HepG2 (cell line): ENCODE measurements around the gene CCDC178. TPM values are rescaled to one million over a fixed set of nuclear protein-coding genes. Genes with fewer than 3 reads are reported as not detected.

ENCODE experiments used
- ATAC-seq: fragments of 200-7000 bp; cut with Tn5 transposase; 3 replicates; pipeline ENCODE4 v1.9.1; 2020; ENCODE audit warnings: mild to moderate bottlenecking, moderate library complexity
- BruUV-seq: library from RNA; stranded (reverse); fragments of 400-500 nt; replicated peaks from 2 replicates; lab custom pipeline; 2021; lab: Mats Ljungman, UMichigan
- CTCF ChIA-PET: fragments of 300-600 bp; formaldehyde crosslinking; extraction: SDS; loops from one replicate; lab custom pipeline; 2021; ENCODE audit warnings: low total read pairs, inconsistent platforms, low intra/inter-chr PET ratio; lab: Yijun Ruan, JAX
- POLR2A ChIA-PET: fragments of 350-600 bp; sonication (Branson Sonifier 250); formaldehyde crosslinking; loops from one replicate; lab custom pipeline; 2020; ENCODE audit warnings: antibody characterized with exemption, inconsistent platforms; lab: Yijun Ruan, JAX
- DNase-seq: peaks from one replicate; pipeline ENCODE4 v3.0.0-alpha.2; 2015; ENCODE audit warnings: low spot score
- FAIRE-seq: peaks from 3 replicates; lab custom pipeline; 2011; peaks lifted over from hg19 to GRCh38; lab: Jason Lieb, UNC
- H2AFZ ChIP-seq: one replicate; pipeline ENCODE4 v1.6.1; 2011; ENCODE audit warnings: low read length, inconsistent platforms
- H3K27ac ChIP-seq: fragments of 300-600 bp; 3 replicates; pipeline ENCODE4 v1.8.0; 2011; ENCODE audit warnings: mixed run types, mild to moderate bottlenecking, mixed read lengths, low read length, inconsistent platforms; ENCODE audit not compliant: insufficient read depth; ENCODE audit errors: extremely low read length
- H3K27me3 ChIP-seq, 2 experiments: fragments of 200-600 bp in 1 of 2; 2 replicates in 1 of 2; 3 replicates in 1 of 2; pipeline versions ENCODE4 v1.6.0 to v1.8.0; 2011; ENCODE audit warnings: low read length in 2 of 2, mild to moderate bottlenecking in 2 of 2, moderate library complexity in 2 of 2, inconsistent platforms in 1 of 2; ENCODE audit not compliant: insufficient read depth in 2 of 2, control insufficient read depth in 1 of 2
- H3K36me3 ChIP-seq, 2 experiments: fragments of 200-600 bp in 1 of 2; replicated peaks in 1 of 2; 2 replicates in 1 of 2; 3 replicates in 1 of 2; pipeline versions ENCODE4 v1.5.1 to v1.8.0; 2011; ENCODE audit warnings: low read length in 2 of 2, inconsistent platforms in 1 of 2; ENCODE audit not compliant: insufficient read depth in 2 of 2, control insufficient read depth in 1 of 2
- H3K4me1 ChIP-seq: 2 replicates; pipeline ENCODE4 v1.5.1; 2012; ENCODE audit warnings: low read length, inconsistent platforms; ENCODE audit not compliant: insufficient read depth
- H3K4me2 ChIP-seq: 2 replicates; pipeline ENCODE4 v1.6.0; 2011; ENCODE audit warnings: low read depth, low read length, inconsistent platforms
- H3K4me3 ChIP-seq, 3 experiments: fragments of 200-600 bp in 1 of 3; sonication (generic), shearing (Covaris generic) in 1 of 3; replicated peaks in 1 of 3; 2 replicates each; pipeline ENCODE4 v1.5.1; 2011 to 2016; ENCODE audit warnings: low read length in 3 of 3, inconsistent platforms in 2 of 3, low read depth in 2 of 3, mild to moderate bottlenecking in 2 of 3, control low read depth in 1 of 3, mixed read lengths in 1 of 3; ENCODE audit not compliant: insufficient read depth in 1 of 3
- H3K79me2 ChIP-seq: one replicate; pipeline ENCODE4 v1.6.1; 2011; ENCODE audit warnings: low read length, inconsistent platforms; ENCODE audit not compliant: insufficient read depth
- H3K9ac ChIP-seq: 2 replicates; pipeline ENCODE4 v1.6.0; 2011; ENCODE audit warnings: mild to moderate bottlenecking, low read depth, low read length, inconsistent platforms; ENCODE audit not compliant: insufficient read depth
- H3K9me3 ChIP-seq: 2 replicates; pipeline ENCODE4 v1.5.1; 2012; ENCODE audit warnings: mild to moderate bottlenecking, low read length
- H4K20me1 ChIP-seq: 2 replicates; pipeline ENCODE4 v1.6.0; 2011; ENCODE audit warnings: inconsistent platforms, mild to moderate bottlenecking, low read length, moderate library complexity; ENCODE audit not compliant: insufficient read depth
- PREB ChIP-seq: sonication (generic); formaldehyde crosslinking; IDR thresholded peaks from 2 replicates; pipeline ENCODE4 v1.4.0; 2020; ENCODE audit warnings: missing genetic modification reagents
- SCMH1 ChIP-seq: sonication (generic); formaldehyde crosslinking; IDR thresholded peaks from 2 replicates; pipeline ENCODE4 v1.9.0; 2021; ENCODE audit warnings: missing genetic modification reagents, mild to moderate bottlenecking, borderline replicate concordance
- SSRP1 ChIP-seq: IDR thresholded peaks from 2 replicates; pipeline ENCODE4 v1.6.1; 2016; ENCODE audit warnings: control low read depth
- ZBTB7A ChIP-seq: sonication (generic); formaldehyde crosslinking; IDR thresholded peaks from 2 replicates; pipeline ENCODE4 v1.8.0; 2022; ENCODE audit warnings: mild to moderate bottlenecking, missing genetic modification reagents
- ZNF280D ChIP-seq: sonication (generic); formaldehyde crosslinking; IDR thresholded peaks from 2 replicates; pipeline ENCODE4 v1.5.1; 2020; ENCODE audit warnings: mild to moderate bottlenecking, missing genetic modification reagents
- ZNF543 ChIP-seq: sonication (generic); formaldehyde crosslinking; IDR thresholded peaks from 2 replicates; pipeline ENCODE4 v1.4.0; 2020; ENCODE audit warnings: mild to moderate bottlenecking, missing genetic modification reagents
- WGBS: methylation state at CpG from one replicate; pipeline ENCODE4 v1.1.6; 2017; ENCODE audit warnings: low lambda C conversion rate; 5-methylcytosine and 5-hydroxymethylcytosine counted together
- in situ Hi-C: cut with HindIII; loops from 2 replicates; pipeline ENCODE4 v1.10.0; 2017; ENCODE audit warnings: low pct_unique_long_range_greater_than_20kb; ENCODE audit not compliant: extremely low pct_ligation_motif_present
- intact Hi-C: fragments of 100-400 bp; cut with micrococcal nuclease; formaldehyde crosslinking; loops from one replicate; pipeline ENCODE4 v1.10.0; 2022; ENCODE audit not compliant: unreplicated experiment
- polyA plus RNA-seq, 8 experiments: library from polyadenylated mRNA; depleted of rRNA in 3 of 8; stranded (reverse) in 7 of 8; unstranded in 1 of 8; fragments of >200 nt; fragmentation: Illumina TruSeq in 4 of 8; extraction: Trizol in 4 of 8; gene quantifications; 2 replicates each; pipeline versions ENCODE4 v1.2.1 to v1.2.3, GENCODE V29; 2011 to 2016; ENCODE audit warnings: low read depth in 4 of 8, missing spikeins in 1 of 8, mixed read lengths in 1 of 8; ENCODE audit not compliant: insufficient read depth in 1 of 8
- total RNA-seq, 5 experiments: library from RNA; depleted of rRNA; stranded (reverse); fragments of >200 nt; fragmentation: Illumina TruSeq; extraction: Trizol; gene quantifications; 2 replicates each; pipeline ENCODE4 v1.2.3, GENCODE V29; 2016; ENCODE audit warnings: low read depth in 1 of 5
- TF ChIP-seq, protein P1 (sequence below): sonication (generic); formaldehyde crosslinking; IDR thresholded peaks from 2 replicates; pipeline ENCODE4 v1.5.1; 2020; ENCODE audit warnings: mild to moderate bottlenecking, missing genetic modification reagents, moderate library complexity
- TF ChIP-seq, protein P2 (sequence below): sonication (generic); formaldehyde crosslinking; IDR thresholded peaks from 2 replicates; pipeline ENCODE4 v1.9.0; 2022; ENCODE audit warnings: missing genetic modification reagents, mild to moderate bottlenecking, borderline replicate concordance

The CCDC178 gene
- total and polyA plus RNA-seq, 2 of the 13 experiments (the other 11 are each of a cell fraction or from before 2014, with no cell fraction given): not detected

DNA sequence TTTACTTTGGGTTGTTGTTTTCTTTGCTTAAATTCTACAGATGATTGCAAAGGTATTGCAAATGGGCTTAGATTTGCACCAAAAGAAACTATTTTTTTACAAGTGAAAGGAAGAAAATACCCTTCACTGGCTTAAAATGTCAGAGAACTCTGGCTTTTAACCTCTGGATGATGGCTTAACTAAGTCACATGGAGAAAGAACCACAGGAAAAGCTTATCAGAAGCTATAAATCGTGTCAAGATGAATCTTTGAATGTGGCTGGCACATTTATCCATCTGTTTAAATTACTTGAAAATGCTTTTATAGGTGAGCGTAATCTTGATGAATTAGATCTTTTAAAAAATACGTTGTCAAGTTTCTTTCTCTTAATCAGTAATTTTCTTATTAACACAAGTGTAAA is 32.0 kb upstream of the CCDC178 start (continued):
- TF ChIP-seq PREB (CRISPR knock-in tag): no peak
- no peak for TF ChIP-seq ZBTB7A
- TF ChIP-seq ZNF543 (CRISPR knock-in tag): no peak
- TF ChIP-seq, protein P1, sequence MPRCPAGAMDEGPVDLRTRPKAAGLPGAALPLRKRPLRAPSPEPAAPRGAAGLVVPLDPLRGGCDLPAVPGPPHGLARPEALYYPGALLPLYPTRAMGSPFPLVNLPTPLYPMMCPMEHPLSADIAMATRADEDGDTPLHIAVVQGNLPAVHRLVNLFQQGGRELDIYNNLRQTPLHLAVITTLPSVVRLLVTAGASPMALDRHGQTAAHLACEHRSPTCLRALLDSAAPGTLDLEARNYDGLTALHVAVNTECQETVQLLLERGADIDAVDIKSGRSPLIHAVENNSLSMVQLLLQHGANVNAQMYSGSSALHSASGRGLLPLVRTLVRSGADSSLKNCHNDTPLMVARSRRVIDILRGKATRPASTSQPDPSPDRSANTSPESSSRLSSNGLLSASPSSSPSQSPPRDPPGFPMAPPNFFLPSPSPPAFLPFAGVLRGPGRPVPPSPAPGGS (CRISPR knock-in tag): no peak
- TF ChIP-seq, protein P2, sequence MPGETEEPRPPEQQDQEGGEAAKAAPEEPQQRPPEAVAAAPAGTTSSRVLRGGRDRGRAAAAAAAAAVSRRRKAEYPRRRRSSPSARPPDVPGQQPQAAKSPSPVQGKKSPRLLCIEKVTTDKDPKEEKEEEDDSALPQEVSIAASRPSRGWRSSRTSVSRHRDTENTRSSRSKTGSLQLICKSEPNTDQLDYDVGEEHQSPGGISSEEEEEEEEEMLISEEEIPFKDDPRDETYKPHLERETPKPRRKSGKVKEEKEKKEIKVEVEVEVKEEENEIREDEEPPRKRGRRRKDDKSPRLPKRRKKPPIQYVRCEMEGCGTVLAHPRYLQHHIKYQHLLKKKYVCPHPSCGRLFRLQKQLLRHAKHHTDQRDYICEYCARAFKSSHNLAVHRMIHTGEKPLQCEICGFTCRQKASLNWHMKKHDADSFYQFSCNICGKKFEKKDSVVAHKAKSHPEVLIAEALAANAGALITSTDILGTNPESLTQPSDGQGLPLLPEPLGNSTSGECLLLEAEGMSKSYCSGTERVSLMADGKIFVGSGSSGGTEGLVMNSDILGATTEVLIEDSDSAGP: no peak
- TF ChIP-seq, all 625 proteins: peak for 0

GRCh38 chr18:33470216-33470615 is 29.7 kb upstream of the CCDC178 start:
- Histone ChIP-seq H3K27ac (no peak overlapping the region), H4K20me1 (no peaks in the 10 kb centered on the region), H2AFZ (no peak overlapping the region), H3K36me3 (no peaks in the 10 kb centered on the region), H3K4me3 (no peak overlapping the region), H3K79me2 (no peaks in the 10 kb centered on the region), H3K9me3 (no peaks in the 10 kb centered on the region), H3K27me3 (no peaks in the 10 kb centered on the region), H3K9ac (no peak overlapping the region), H3K4me1 (no peaks in the 10 kb centered on the region), H3K4me2 (no peak overlapping the region)
- in situ Hi-C loops (no loop called here), intact Hi-C loops (no loop called here)
- WGBS: 0% methylated on average over 2 of the region's 2 CpGs
- ChIA-PET CTCF (no interaction called here), POLR2A (no interaction called here)
- TF ChIP-seq SSRP1 (no peak), SCMH1 (no peak), ZNF280D (no peak)
- no TSS peak for BruUV-seq
- no peak for ATAC-seq
- no peak for FAIRE-seq
- DNase-seq: no peak
